K562 (cell line): ENCODE data around the gene TMEFF2. TPM values are rescaled to one million over a fixed set of nuclear protein-coding genes. Genes with fewer than 3 reads are reported as not detected.

Experiments used
- ARHGAP35 ChIP-seq: fragments of 450-650 bp; IDR thresholded peaks from 2 replicates; pipeline ENCODE4 v1.6.1; 2018; ENCODE audit not compliant: partially characterized antibody
- BRD9 ChIP-seq: fragments of 450-650 bp; IDR thresholded peaks from 2 replicates; pipeline ENCODE4 v1.6.1; 2018; ENCODE audit warnings: low read depth; ENCODE audit not compliant: partially characterized antibody
- DPF2 ChIP-seq: fragments of 450-650 bp; IDR thresholded peaks from 2 replicates; pipeline ENCODE4 v1.6.1; 2016
- HDAC2 ChIP-seq: fragments of 450-650 bp; IDR thresholded peaks from 2 replicates; pipeline ENCODE4 v1.6.1; 2016; ENCODE audit warnings: mild to moderate bottlenecking
- ILF3 ChIP-seq: fragments of 450-650 bp; IDR thresholded peaks from 2 replicates; pipeline ENCODE4 v1.6.1; 2018; ENCODE audit warnings: antibody characterized with exemption, mild to moderate bottlenecking, moderate library complexity, borderline replicate concordance
- NR4A1 ChIP-seq, 2 experiments: fragments of 250-450 bp in 1 of 2; fragments of 450-650 bp in 1 of 2; sonication (Bioruptor Pico) in 1 of 2; IDR thresholded peaks; 2 replicates each; pipeline versions ENCODE4 v1.4.0 to v1.6.1; 2016 to 2020; ENCODE audit warnings: mild to moderate bottlenecking in 2 of 2, missing compliant biosample characterization in 1 of 2, missing genetic modification characterization in 1 of 2, moderate library complexity in 1 of 2
- NUFIP1 ChIP-seq: fragments of 450-650 bp; IDR thresholded peaks from 2 replicates; pipeline ENCODE4 v1.6.1; 2018; ENCODE audit not compliant: partially characterized antibody
- PHF20 ChIP-seq: fragments of 450-650 bp; IDR thresholded peaks from 2 replicates; pipeline ENCODE4 v1.6.1; 2018; ENCODE audit not compliant: partially characterized antibody
- RBM34 ChIP-seq: fragments of 200-400 bp; formaldehyde crosslinking; IDR thresholded peaks from 2 replicates; pipeline ENCODE4 v1.6.1; 2018; ENCODE audit warnings: low read length, borderline replicate concordance; ENCODE audit not compliant: insufficient read depth
- SMARCC2 ChIP-seq: fragments of 450-650 bp; IDR thresholded peaks from 2 replicates; pipeline ENCODE4 v1.6.1; 2017; ENCODE audit warnings: antibody characterized with exemption, moderate library complexity, mild to moderate bottlenecking, low read depth
- SUPT5H ChIP-seq: fragments of 450-650 bp; IDR thresholded peaks from 2 replicates; pipeline ENCODE4 v1.6.1; 2016
- TSC22D4 ChIP-seq: fragments of 450-650 bp; IDR thresholded peaks from 2 replicates; pipeline ENCODE4 v1.6.1; 2016; ENCODE audit warnings: missing genetic modification characterization, missing biosample characterization, control low read depth
- XRCC3 ChIP-seq: fragments of 450-650 bp; IDR thresholded peaks from 2 replicates; pipeline ENCODE4 v1.6.1; 2017; ENCODE audit warnings: mild to moderate bottlenecking, moderate library complexity
- ZC3H11A ChIP-seq: IDR thresholded peaks from 2 replicates; pipeline ENCODE4 v1.6.1; 2012; ENCODE audit warnings: low read depth, low read length, improper control_type of control experiment
- ZFP1 ChIP-seq: fragments of 450-650 bp; formaldehyde crosslinking; IDR thresholded peaks from 2 replicates; pipeline ENCODE4 v1.4.0; 2020; ENCODE audit warnings: mild to moderate bottlenecking, mixed read lengths
- ZFX ChIP-seq: sonication (generic); formaldehyde crosslinking; IDR thresholded peaks from 2 replicates; pipeline ENCODE4 v1.8.0; 2022; ENCODE audit warnings: mild to moderate bottlenecking, missing genetic modification reagents, moderate library complexity
- polyA plus RNA-seq, 8 experiments: library from polyadenylated mRNA; depleted of rRNA in 4 of 8; stranded (reverse) in 5 of 8; unstranded in 3 of 8; fragments of >200 nt; fragmentation: Nextera tagmentation in 2 of 8; fragmentation: Illumina TruSeq in 1 of 8; extraction: Ambion mirVana in 2 of 8; extraction: Trizol in 1 of 8; gene quantifications; 2 replicates each; pipeline versions ENCODE4 v1.2.1 to v1.2.3, GENCODE V29; 2011 to 2014; ENCODE audit warnings: inconsistent platforms in 1 of 8, missing spikeins in 1 of 8
- total RNA-seq, 7 experiments: library from RNA; depleted of rRNA in 6 of 7; stranded (reverse); fragments of >200 nt in 6 of 7; fragmentation: Illumina TruSeq in 2 of 7; extraction: Trizol in 2 of 7; gene quantifications; 2 replicates each; pipeline versions ENCODE4 v1.2.1 to v1.2.3, GENCODE V29; 2011 to 2021; ENCODE audit warnings: low replicate concordance in 1 of 7
- TF ChIP-seq, protein P1 (sequence below), 2 experiments: fragments of 450-650 bp; formaldehyde crosslinking in 1 of 2; IDR thresholded peaks; 2 replicates each; pipeline versions ENCODE4 v1.4.0 to v1.6.1; 2014 to 2020; ENCODE audit warnings: mild to moderate bottlenecking in 2 of 2, borderline replicate concordance in 1 of 2, low read depth in 1 of 2
- TF ChIP-seq, protein P2 (sequence below): conservative IDR thresholded peaks from 2 replicates; pipeline ENCODE4 v1.6.1; 2011; ENCODE audit warnings: low read depth, mild to moderate bottlenecking, low read length; ENCODE audit not compliant: control insufficient read depth
- TF ChIP-seq, protein P3 (sequence below): fragments of 450-650 bp; IDR thresholded peaks from 2 replicates; pipeline ENCODE4 v1.6.1; 2016; ENCODE audit warnings: missing biosample characterization, missing genetic modification characterization

The TMEFF2 gene
- total and polyA plus RNA-seq, 9 of the 15 experiments (the other 6 are each of a cell fraction or from before 2014, with no cell fraction given): 1.4 TPM; not detected in 8

DNA sequence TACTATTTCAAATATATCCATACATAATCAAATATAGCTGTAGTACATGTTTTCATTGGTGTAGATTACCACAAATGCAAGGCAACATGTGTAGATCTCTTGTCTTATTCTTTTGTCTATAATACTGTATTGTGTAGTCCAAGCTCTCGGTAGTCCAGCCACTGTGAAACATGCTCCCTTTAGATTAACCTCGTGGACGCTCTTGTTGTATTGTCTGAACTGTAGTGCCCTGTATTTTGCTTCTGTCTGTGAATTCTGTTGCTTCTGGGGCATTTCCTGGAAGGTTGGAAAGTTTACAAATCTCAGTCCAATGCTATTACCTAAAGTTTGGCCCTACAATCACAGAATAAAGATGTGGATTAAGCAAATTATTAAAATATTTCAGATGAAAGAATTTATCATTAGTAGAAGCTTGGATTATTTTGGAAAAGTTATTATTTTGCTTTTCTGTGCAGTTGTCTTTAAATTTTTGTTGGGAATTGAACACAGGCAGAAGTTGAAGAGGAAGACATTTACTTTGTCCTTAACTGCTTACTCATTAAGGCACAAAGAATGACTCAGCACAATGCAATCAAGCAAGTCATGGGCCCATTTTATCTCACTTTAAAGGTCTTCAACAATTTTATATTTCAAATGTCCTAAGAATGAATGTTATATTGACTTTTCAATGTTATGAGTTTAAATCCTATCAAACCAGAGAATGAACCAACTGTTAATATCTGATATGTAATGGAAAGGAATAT lies 244.4 kb downstream of the TMEFF2 start (continued):
- TF ChIP-seq, protein P1, sequence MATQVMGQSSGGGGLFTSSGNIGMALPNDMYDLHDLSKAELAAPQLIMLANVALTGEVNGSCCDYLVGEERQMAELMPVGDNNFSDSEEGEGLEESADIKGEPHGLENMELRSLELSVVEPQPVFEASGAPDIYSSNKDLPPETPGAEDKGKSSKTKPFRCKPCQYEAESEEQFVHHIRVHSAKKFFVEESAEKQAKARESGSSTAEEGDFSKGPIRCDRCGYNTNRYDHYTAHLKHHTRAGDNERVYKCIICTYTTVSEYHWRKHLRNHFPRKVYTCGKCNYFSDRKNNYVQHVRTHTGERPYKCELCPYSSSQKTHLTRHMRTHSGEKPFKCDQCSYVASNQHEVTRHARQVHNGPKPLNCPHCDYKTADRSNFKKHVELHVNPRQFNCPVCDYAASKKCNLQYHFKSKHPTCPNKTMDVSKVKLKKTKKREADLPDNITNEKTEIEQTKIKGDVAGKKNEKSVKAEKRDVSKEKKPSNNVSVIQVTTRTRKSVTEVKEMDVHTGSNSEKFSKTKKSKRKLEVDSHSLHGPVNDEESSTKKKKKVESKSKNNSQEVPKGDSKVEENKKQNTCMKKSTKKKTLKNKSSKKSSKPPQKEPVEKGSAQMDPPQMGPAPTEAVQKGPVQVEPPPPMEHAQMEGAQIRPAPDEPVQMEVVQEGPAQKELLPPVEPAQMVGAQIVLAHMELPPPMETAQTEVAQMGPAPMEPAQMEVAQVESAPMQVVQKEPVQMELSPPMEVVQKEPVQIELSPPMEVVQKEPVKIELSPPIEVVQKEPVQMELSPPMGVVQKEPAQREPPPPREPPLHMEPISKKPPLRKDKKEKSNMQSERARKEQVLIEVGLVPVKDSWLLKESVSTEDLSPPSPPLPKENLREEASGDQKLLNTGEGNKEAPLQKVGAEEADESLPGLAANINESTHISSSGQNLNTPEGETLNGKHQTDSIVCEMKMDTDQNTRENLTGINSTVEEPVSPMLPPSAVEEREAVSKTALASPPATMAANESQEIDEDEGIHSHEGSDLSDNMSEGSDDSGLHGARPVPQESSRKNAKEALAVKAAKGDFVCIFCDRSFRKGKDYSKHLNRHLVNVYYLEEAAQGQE (IDR thresholded peaks at IDR 0.05; ENCODE audit: borderline replicate concordance): no peak
- TF ChIP-seq, protein P1 (CRISPR knock-in tag; IDR thresholded peaks at IDR 0.05; ENCODE audit: low read depth): no peak
- TF ChIP-seq XRCC3 (no peak), ZFP1 (no peak), RBM34 (no peak), ARHGAP35 (no peak), PHF20 (no peak), ZFX (no peak), HDAC2 (no peak), NR4A1 (CRISPR knock-in tag; IDR thresholded peaks at IDR 0.05) (no peak), NR4A1 (tag; IDR thresholded peaks at IDR 0.05) (no peak), SUPT5H (no peak), BRD9 (no peak), NUFIP1 (no peak), SMARCC2 (0 out of 2 replicates have a peak, but pooled peaks have one; percentile 71), ZC3H11A (no peak), TSC22D4 (no peak), DPF2 (peak; percentile 85), ILF3 (no peak)
- TF ChIP-seq, protein P2, sequence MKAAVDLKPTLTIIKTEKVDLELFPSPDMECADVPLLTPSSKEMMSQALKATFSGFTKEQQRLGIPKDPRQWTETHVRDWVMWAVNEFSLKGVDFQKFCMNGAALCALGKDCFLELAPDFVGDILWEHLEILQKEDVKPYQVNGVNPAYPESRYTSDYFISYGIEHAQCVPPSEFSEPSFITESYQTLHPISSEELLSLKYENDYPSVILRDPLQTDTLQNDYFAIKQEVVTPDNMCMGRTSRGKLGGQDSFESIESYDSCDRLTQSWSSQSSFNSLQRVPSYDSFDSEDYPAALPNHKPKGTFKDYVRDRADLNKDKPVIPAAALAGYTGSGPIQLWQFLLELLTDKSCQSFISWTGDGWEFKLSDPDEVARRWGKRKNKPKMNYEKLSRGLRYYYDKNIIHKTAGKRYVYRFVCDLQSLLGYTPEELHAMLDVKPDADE: no peak
- TF ChIP-seq, protein P3, sequence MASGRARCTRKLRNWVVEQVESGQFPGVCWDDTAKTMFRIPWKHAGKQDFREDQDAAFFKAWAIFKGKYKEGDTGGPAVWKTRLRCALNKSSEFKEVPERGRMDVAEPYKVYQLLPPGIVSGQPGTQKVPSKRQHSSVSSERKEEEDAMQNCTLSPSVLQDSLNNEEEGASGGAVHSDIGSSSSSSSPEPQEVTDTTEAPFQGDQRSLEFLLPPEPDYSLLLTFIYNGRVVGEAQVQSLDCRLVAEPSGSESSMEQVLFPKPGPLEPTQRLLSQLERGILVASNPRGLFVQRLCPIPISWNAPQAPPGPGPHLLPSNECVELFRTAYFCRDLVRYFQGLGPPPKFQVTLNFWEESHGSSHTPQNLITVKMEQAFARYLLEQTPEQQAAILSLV (tag): no peak
